Activated gamma-delta T cell (primary cell): Measurements from ENCODE around the gene SLC25A21.
"Not testable (repeated sequence)": the region's sequence is repeated elsewhere in the genome, so short reads cannot be mapped to it uniquely, and the experiment has no call there.

Source experiments
- DNase-seq: peaks from one replicate; lab custom pipeline; 2025; lab: John Stamatoyannopoulos, UW

Gene SLC25A21

GRCh38 chr14:36707570-36707969 lies 464.8 kb downstream of the SLC25A21 start:
- DNase-seq, result no peak

GRCh38 chr14:36702474-36702873 lies 469.9 kb downstream of the SLC25A21 start:
- DNase-seq, result no peak

- DNase-seq, result no peak
These were observed 471.3 kb downstream of the SLC25A21 start for GRCh38 chr14:36701132-36701531.

- DNase-seq, result no peak
These were observed 471.8 kb downstream of the SLC25A21 start for GRCh38 chr14:36700651-36701050.

GRCh38 chr14:36699420-36699819 lies 473.0 kb downstream of the SLC25A21 start:
- not testable (repeated sequence) for DNase-seq

- DNase-seq, result no peak
These were observed 481.9 kb downstream of the SLC25A21 start for GRCh38 chr14:36690311-36691040.

- DNase-seq, result no peak
These were observed 487.5 kb downstream of the SLC25A21 start for GRCh38 chr14:36684946-36685345.

- DNase-seq, result no peak
These were observed 489.2 kb downstream of the SLC25A21 start for GRCh38 chr14:36683083-36683724.

GRCh38 chr14:36682338-36682737 lies 490.1 kb downstream of the SLC25A21 start:
- no peak for DNase-seq

- DNase-seq, result no peak
These were observed 496.2 kb downstream of the SLC25A21 start for GRCh38 chr14:36676236-36676635.

GRCh38 chr14:36675581-36675980 lies 496.8 kb downstream of the SLC25A21 start:
- no peak for DNase-seq

- no peak for DNase-seq
These were observed 497.7 kb downstream of the SLC25A21 start for GRCh38 chr14:36674659-36675058.

- DNase-seq, result no peak
These were observed 500.3 kb downstream of the SLC25A21 start for GRCh38 chr14:36672095-36672494.

- no peak for DNase-seq
These were observed 501.3 kb downstream of the SLC25A21 start for GRCh38 chr14:36671149-36671548.

GRCh38 chr14:36667679-36668078 lies 504.7 kb downstream of the SLC25A21 start:
- DNase-seq, result no peak

GRCh38 chr14:36666416-36667206 lies 505.8 kb downstream of the SLC25A21 start:
- DNase-seq, result no peak

GRCh38 chr14:36665887-36666415 lies 506.5 kb downstream of the SLC25A21 start:
- DNase-seq, result no peak

- DNase-seq, result no peak
These were observed 507.8 kb downstream of the SLC25A21 start for GRCh38 chr14:36664322-36665193.

- DNase-seq, result no peak
These were observed 508.7 kb downstream of the SLC25A21 start for GRCh38 chr14:36663404-36664321.
